T47D (cell line): ENCODE measurements around the gene NBPF11.
A peak's percentile ranks its signal among the peaks of the same experiment; 100 is the strongest.
"Not testable (repeated sequence)": the region's sequence is repeated elsewhere in the genome, so short reads cannot be mapped to it uniquely, and the experiment has no call there.

Source experiments
- DNase-seq, 2 experiments: peaks; one replicate each; pipeline versions ENCODE4 v3.0.0 to v3.0.0-alpha.2; 2011 to 2012; ENCODE audit warnings: low read depth in 1 of 2, low spot score in 1 of 2
- JUND ChIP-seq: IDR thresholded peaks from 2 replicates; pipeline ENCODE4 v1.6.1; 2012; ENCODE audit warnings: low read depth
- in situ Hi-C: cut with HindIII; loops from 2 replicates; pipeline ENCODE4 v1.10.0; 2016; ENCODE audit warnings: low sequenced_read_pairs, low pct_unique_long_range_greater_than_20kb

NBPF11 gene

DNA sequence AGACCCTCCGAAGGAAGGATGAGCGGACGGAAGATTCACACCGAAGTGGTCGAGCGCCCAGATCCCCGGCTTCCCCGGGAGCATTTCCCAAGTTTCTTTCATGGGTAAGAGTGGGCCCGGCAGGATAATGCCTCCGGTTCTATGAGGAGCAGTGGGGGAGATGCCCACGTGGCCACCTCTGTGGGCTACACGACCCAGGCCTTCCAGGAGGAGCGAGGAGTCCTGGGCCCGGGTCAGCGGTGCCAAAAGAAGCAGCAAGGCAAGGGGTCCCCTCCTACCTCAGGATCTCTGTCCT is 7.9 kb upstream of the NBPF11 start:
- DNase-seq = no peak
- TF ChIP-seq JUND = no peak
- in situ Hi-C loops = no loop called here

GRCh38 chr1:148158341-148159003 is 6.4 kb upstream of the NBPF11 start:
- in situ Hi-C loops = no loop called here

GRCh38 chr1:148157803-148158202 is 5.7 kb upstream of the NBPF11 start:
- in situ Hi-C loops = not testable (repeated sequence)

More at GRCh38 chr1:148158341-148159003, 6.4 kb upstream of the NBPF11 start:
- TF ChIP-seq JUND = no peak
- DNase-seq = no peak

DNA sequence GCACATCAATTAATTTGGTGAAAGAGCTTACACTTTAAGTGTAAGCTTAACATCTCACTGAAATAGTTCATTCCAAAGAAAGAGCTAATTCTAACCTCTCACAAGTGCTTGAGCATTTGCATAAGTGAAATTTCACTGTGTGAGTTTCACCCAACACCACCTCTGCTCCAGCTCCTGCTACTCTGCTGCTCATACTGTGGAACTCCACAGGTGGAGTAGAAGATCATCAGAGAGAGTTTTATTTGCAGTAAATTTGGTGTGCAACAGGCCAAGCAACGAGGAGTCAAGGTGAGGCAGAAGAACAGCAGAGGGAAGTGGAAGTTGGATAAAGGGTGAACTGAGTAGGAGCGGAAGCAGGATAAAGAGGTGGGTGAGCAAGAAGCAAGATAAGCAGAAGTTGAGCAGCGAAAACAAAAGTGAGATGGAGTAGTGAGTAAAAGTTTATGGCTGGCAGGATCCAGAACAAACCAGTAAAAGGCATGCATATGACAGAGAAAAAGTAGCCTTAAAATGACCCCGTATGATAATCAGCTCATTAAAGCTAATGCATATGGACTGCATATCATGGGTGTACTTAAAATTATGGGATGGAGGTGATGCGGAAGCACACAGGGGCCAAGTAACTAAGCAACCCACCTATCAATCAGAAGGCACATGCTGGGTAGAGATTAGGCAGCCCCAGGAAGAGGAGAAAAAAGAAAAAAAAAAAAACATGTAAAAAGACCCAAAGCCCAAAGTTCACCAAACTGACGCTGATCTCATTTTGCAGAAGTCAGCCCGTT is 3.6 kb upstream of the NBPF11 start:
- in situ Hi-C loops, DNase-seq: not testable (repeated sequence)

More at GRCh38 chr1:148157803-148158202, 5.7 kb upstream of the NBPF11 start:
- not testable (repeated sequence) for DNase-seq

DNA sequence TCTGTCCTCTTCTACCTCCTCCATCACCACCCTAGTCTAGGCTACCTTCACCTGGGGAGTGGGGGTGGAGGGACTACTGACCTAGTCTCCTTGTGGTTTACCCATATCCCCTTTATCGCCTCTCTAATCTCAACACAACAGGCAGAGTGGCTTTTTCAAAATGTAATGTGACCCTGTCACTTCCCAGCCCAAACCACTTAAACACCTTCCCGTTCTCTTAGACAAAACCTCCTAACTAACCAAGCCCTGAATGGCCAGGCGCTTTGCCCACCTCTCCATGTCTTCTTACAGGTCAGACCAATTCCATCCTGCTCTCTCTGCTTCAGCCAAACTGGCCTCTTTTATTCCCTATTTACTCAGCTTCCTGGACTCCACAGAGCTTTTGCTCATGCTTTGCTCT is 714 bp upstream of the NBPF11 start:
- in situ Hi-C loops, DNase-seq: not testable (repeated sequence)

GRCh38 chr1:148151371-148151819 is 686 bp downstream of the NBPF11 start:
- peak; percentile 30 to 51 for DNase-seq
- in situ Hi-C loops = not testable (repeated sequence)

- DNase-seq, in situ Hi-C loops: not testable (repeated sequence)
These were observed 1.1 kb downstream of the NBPF11 start for GRCh38 chr1:148150945-148151344.

DNA sequence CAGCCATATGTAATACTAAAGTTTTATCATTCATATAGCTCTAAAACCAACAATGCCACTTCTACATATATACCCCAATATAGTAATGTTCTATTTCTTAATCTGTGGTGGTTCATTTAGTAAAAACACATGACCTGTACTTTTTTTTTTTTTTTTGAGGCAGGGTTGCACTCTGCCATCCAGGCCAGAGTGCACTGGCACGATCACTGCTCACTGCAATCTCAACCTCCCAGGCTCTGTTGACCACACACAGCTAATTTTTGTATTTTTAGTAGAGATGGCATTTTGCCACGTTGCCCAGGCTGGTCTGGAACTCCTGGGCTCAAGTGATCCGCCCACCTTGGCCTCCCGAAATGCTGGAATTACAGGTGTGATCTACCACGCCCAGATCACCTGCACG is 2.1 kb downstream of the NBPF11 start:
- in situ Hi-C loops, DNase-seq: not testable (repeated sequence)

- in situ Hi-C loops, DNase-seq: not testable (repeated sequence)
These were observed 2.8 kb downstream of the NBPF11 start for GRCh38 chr1:148149050-148149815.

GRCh38 chr1:148147052-148147838 is 4.8 kb downstream of the NBPF11 start:
- DNase-seq, in situ Hi-C loops: not testable (repeated sequence)

- in situ Hi-C loops, DNase-seq: not testable (repeated sequence)
These were observed 5.7 kb downstream of the NBPF11 start for GRCh38 chr1:148146191-148146997.

DNA sequence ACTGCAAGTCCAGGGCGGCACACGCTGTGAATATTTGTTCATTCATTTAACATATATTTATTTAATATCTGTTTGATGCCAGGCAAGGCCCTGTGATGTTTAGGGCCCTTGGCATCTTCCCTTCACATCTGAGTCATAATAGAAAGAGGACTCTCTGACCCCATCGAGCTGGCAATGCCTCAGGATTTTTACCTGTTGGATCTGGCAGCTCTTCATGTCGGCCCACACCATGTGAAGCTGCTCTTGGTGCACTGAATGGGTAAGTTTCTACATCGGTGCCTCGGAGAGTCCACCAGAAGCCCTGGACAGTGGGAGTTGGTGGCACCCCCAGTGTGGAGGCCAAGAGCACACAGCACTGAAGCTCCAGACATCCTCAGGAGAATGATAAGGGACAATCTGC is 8.9 kb downstream of the NBPF11 start:
- DNase-seq, in situ Hi-C loops: not testable (repeated sequence)

DNA sequence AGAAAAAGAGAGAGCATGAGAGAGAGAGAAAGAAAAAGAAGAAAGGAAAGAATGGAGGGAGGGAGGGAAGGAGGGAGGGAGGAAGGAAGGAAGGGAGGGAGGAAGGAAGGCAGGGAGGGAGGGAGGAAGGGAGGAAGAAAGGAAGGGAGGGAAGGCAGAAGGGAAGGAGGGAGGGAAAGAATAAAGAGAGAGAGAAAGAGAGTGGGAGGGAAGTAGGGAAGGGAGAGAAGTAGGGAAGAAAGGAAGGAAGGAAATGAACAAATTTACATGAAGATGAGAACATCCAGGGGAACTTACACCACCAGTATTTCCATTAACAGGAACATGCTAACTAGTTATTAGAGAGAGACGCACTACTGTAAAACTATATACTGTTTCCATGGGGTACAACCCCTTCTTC is 10.1 kb downstream of the NBPF11 start:
- in situ Hi-C loops, DNase-seq: not testable (repeated sequence)

GRCh38 chr1:148138606-148139005 is 13.5 kb downstream of the NBPF11 start:
- in situ Hi-C loops, DNase-seq: not testable (repeated sequence)

DNA sequence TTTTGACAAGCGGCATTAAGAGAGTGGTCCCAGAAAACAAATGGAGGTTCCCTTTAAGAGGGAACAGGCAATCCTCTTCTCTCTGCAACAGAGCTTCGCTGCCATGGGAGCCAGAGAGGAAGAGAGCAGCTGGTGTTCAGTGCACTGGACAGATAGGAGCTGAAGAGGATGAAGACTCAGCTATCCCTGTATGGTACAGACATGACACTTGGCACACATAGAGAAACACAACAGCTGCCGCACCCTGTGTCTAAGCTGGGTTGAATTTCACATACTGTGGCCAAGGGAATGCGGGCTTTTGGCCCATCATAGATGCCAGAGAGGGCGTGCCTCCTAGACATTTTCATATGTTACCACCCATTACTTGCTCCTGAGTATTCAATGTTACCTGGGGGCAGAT is 29.7 kb downstream of the NBPF11 start:
- DNase-seq, in situ Hi-C loops: not testable (repeated sequence)

GRCh38 chr1:148120395-148120794 is 31.7 kb downstream of the NBPF11 start:
- in situ Hi-C loops = not testable (repeated sequence)
- peak in 1 of 2 experiments; percentile 37 for DNase-seq

- in situ Hi-C loops = not testable (repeated sequence)
These were observed 56.3 kb downstream of the NBPF11 start for GRCh38 chr1:148095732-148096131.

More at GRCh38 chr1:148095732-148096131, 56.3 kb downstream of the NBPF11 start:
- DNase-seq = not testable (repeated sequence)
